Caco-2 (cell line): Measurements from ENCODE around the gene RIMS1. TPM values are rescaled to one million over a fixed set of nuclear protein-coding genes. Genes with fewer than 3 reads are reported as not detected.

ENCODE experiments used
- BruUV-seq: library from RNA; stranded (reverse); fragments of 400-500 nt; replicated peaks from 2 replicates; lab custom pipeline; 2021; lab: Mats Ljungman, UMichigan
- CTCF ChIA-PET: fragments of 300-600 bp; sonication (Branson Sonifier 250); formaldehyde crosslinking; loops from one replicate; lab custom pipeline; 2022; ENCODE audit warnings: antibody characterized with exemption; lab: Charles Lee
- POLR2A ChIA-PET: fragments of 300-600 bp; sonication (Branson Sonifier 250); formaldehyde crosslinking; loops from one replicate; lab custom pipeline; 2022; ENCODE audit warnings: antibody characterized with exemption; lab: Charles Lee
- DNase-seq, 2 experiments: peaks; one replicate each; pipeline versions ENCODE4 v3.0.0 to v3.0.0-alpha.2; 2020 to 2022
- H3K27me3 ChIP-seq: replicated peaks from 2 replicates; pipeline ENCODE4 v1.6.0; 2011; ENCODE audit warnings: low read length; ENCODE audit not compliant: control insufficient read depth, insufficient read depth
- H3K36me3 ChIP-seq: 2 replicates; pipeline ENCODE4 v1.5.1; 2011; ENCODE audit warnings: low read length; ENCODE audit not compliant: control insufficient read depth, insufficient read depth
- H3K4me1 ChIP-seq: fragments of 250-450 bp; sonication (Bioruptor Pico); 2 replicates; pipeline ENCODE4 v1.5.1; 2020; ENCODE audit warnings: mild to moderate bottlenecking
- H3K4me3 ChIP-seq: 2 replicates; pipeline ENCODE4 v1.5.1; 2011; ENCODE audit warnings: low read depth, mild to moderate bottlenecking, control low read depth, low read length
- H3K9me3 ChIP-seq: fragments of 250-450 bp; sonication (Bioruptor Pico); 2 replicates; pipeline ENCODE4 v1.5.1; 2020; ENCODE audit warnings: mild to moderate bottlenecking, moderate library complexity
- H3K27ac Mint-ChIP-seq: one replicate; pipeline ENCODE4 v1.8.0; 2022; ENCODE audit warnings: mixed read lengths; ENCODE audit not compliant: unreplicated experiment
- H3K27me3 Mint-ChIP-seq: one replicate; pipeline ENCODE4 v1.8.0; 2022; ENCODE audit warnings: mixed read lengths; ENCODE audit not compliant: insufficient read depth, unreplicated experiment
- H3K36me3 Mint-ChIP-seq: one replicate; pipeline ENCODE4 v1.8.0; 2022; ENCODE audit warnings: mild to moderate bottlenecking, mixed read lengths; ENCODE audit not compliant: insufficient read depth, unreplicated experiment
- H3K4me1 Mint-ChIP-seq: one replicate; pipeline ENCODE4 v1.8.0; 2022; ENCODE audit warnings: low read depth, mixed read lengths; ENCODE audit not compliant: unreplicated experiment
- H3K4me3 Mint-ChIP-seq: one replicate; pipeline ENCODE4 v1.8.0; 2022; ENCODE audit warnings: mild to moderate bottlenecking, moderate library complexity, mixed read lengths; ENCODE audit not compliant: unreplicated experiment
- H3K9me3 Mint-ChIP-seq: one replicate; pipeline ENCODE4 v1.8.0; 2022; ENCODE audit warnings: mixed read lengths; ENCODE audit not compliant: unreplicated experiment
- intact Hi-C: fragments of 100-400 bp; cut with micrococcal nuclease; formaldehyde crosslinking; loops from one replicate; pipeline ENCODE4 v1.10.0; 2022; ENCODE audit not compliant: unreplicated experiment
- total RNA-seq: library from RNA; stranded (reverse); gene quantifications from 2 replicates; pipeline ENCODE4 v1.2.3, GENCODE V29; 2022
- TF ChIP-seq, protein P1 (sequence below), 2 experiments: fragments of 200-600 bp in 1 of 2; IDR thresholded peaks; 1 replicate in 1 of 2; 2 replicates in 1 of 2; pipeline versions ENCODE4 v1.5.1 to v1.8.0; 2011 to 2022; ENCODE audit warnings: antibody characterized with exemption in 1 of 2, control low read depth in 1 of 2, inconsistent platforms in 1 of 2, low read depth in 1 of 2, low read length in 1 of 2, mild to moderate bottlenecking in 1 of 2, moderate library complexity in 1 of 2; ENCODE audit not compliant: insufficient read depth in 1 of 2, severe bottlenecking in 1 of 2, unreplicated experiment in 1 of 2

RIMS1 gene
- total RNA-seq, 1 experiment from 2014 or later = 3.4 TPM

DNA sequence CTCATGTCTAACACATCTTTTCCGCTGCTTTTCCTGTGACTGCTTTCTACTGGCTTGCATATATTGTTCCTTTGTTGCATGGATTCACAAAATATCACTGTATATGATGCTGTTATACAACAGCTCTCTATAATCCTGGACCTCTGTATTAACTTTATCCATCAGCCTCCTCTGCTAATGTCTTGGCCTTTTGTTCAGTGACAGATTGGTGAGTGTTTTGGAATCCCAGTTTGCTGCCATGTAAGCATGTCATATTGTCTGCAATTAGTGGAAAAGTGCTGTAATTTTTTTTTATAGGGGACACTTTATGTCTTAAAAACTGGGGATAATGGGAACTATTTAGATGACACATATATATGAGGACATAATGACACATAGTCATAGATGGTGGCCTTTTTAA lies 3.0 kb downstream of the RIMS1 start:
- H3K27me3 Mint-ChIP-seq = no peaks in the 10 kb centered on the region
- Histone ChIP-seq H3K9me3 (no peaks in the 10 kb centered on the region), H3K27me3 (no peaks in the 10 kb centered on the region), H3K4me3 (no peak overlapping the region), H3K4me1 (no peaks in the 10 kb centered on the region), H3K36me3 (no peaks in the 10 kb centered on the region)
- TF ChIP-seq, protein P1, sequence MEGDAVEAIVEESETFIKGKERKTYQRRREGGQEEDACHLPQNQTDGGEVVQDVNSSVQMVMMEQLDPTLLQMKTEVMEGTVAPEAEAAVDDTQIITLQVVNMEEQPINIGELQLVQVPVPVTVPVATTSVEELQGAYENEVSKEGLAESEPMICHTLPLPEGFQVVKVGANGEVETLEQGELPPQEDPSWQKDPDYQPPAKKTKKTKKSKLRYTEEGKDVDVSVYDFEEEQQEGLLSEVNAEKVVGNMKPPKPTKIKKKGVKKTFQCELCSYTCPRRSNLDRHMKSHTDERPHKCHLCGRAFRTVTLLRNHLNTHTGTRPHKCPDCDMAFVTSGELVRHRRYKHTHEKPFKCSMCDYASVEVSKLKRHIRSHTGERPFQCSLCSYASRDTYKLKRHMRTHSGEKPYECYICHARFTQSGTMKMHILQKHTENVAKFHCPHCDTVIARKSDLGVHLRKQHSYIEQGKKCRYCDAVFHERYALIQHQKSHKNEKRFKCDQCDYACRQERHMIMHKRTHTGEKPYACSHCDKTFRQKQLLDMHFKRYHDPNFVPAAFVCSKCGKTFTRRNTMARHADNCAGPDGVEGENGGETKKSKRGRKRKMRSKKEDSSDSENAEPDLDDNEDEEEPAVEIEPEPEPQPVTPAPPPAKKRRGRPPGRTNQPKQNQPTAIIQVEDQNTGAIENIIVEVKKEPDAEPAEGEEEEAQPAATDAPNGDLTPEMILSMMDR (IDR thresholded peaks at IDR 0.05; ENCODE audit: insufficient read depth in 1 of 2, low read depth in 1 of 2, low read length in 1 of 2, severe bottlenecking in 1 of 2, unreplicated experiment in 1 of 2) = no peak
- no peak for DNase-seq
- peaks cover 5% of the 10 kb centered on the region for H3K36me3 Mint-ChIP-seq
- H3K9me3 Mint-ChIP-seq = no peaks in the 10 kb centered on the region
- POLR2A ChIA-PET = no interaction called here
- intact Hi-C loops = no loop called here
- no TSS peak for BruUV-seq
- CTCF ChIA-PET = no interaction called here
- peaks cover 13% of the 10 kb centered on the region for H3K4me1 Mint-ChIP-seq
- H3K27ac Mint-ChIP-seq = no peak overlapping the region
- no peak overlapping the region for H3K4me3 Mint-ChIP-seq

DNA sequence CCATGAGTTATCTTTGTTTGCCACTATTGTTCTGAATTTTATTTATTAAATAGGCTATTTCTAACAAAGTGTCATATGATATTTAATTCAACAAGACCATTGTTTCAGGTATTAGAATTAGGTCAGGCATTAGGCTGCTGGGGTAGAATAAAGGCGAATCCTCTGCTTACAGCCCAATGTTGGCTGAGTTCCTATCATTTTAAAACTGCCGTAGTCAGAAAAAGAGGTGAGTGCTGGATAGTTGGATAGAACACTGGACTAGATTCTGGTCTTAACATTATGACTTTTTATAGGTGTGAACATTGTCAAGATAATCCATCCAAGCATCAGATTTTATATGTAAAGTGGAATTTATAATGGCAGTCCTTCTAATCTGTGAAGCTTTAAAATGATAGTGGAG lies 6.3 kb downstream of the RIMS1 start:
- Mint-ChIP-seq H3K27ac (no peak overlapping the region), H3K4me1 (peaks cover 13% of the 10 kb centered on the region), H3K27me3 (no peaks in the 10 kb centered on the region), H3K9me3 (no peaks in the 10 kb centered on the region), H3K4me3 (no peak overlapping the region), H3K36me3 (no peaks in the 10 kb centered on the region)
- POLR2A ChIA-PET = no interaction called here
- Histone ChIP-seq H3K4me1 (peaks cover 11% of the 10 kb centered on the region), H3K36me3 (no peaks in the 10 kb centered on the region), H3K27me3 (no peaks in the 10 kb centered on the region), H3K4me3 (no peak overlapping the region), H3K9me3 (no peaks in the 10 kb centered on the region)
- BruUV-seq = no TSS peak
- CTCF ChIA-PET = no interaction called here
- TF ChIP-seq, protein P1 (IDR thresholded peaks at IDR 0.05; ENCODE audit: insufficient read depth in 1 of 2, low read depth in 1 of 2, low read length in 1 of 2, severe bottlenecking in 1 of 2, unreplicated experiment in 1 of 2) = no peak
- intact Hi-C loops = no loop called here
- DNase-seq = no peak

DNA sequence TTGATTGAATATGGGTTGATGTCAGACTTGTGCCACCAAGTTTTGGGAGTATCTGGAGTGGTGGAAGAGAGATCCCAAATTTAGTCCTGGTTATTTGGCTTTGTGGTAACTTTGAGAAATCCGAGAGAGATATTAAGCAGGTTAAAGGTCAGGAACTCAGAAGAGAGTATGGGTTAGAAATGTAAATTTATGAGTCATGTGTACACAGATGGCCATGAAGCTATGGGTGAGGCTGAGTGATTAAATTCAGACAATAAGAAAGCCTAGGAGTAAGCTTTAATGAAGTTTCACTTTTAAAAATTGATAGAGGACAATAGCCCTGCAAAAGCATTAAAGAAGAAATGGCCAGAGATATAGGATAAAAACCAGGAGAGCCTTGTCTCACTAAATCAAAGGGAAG lies 14.3 kb downstream of the RIMS1 start:
- ChIA-PET POLR2A (no interaction called here), CTCF (no interaction called here)
- Histone ChIP-seq H3K36me3 (no peaks in the 10 kb centered on the region), H3K27me3 (no peaks in the 10 kb centered on the region), H3K9me3 (no peaks in the 10 kb centered on the region), H3K4me3 (no peak overlapping the region), H3K4me1 (peaks cover 56% of the 10 kb centered on the region)
- Mint-ChIP-seq H3K27me3 (no peaks in the 10 kb centered on the region), H3K4me1 (peaks cover 20% of the 10 kb centered on the region), H3K27ac (no peak overlapping the region), H3K4me3 (no peak overlapping the region), H3K36me3 (no peaks in the 10 kb centered on the region), H3K9me3 (no peaks in the 10 kb centered on the region)
- TF ChIP-seq, protein P1 (IDR thresholded peaks at IDR 0.05; ENCODE audit: insufficient read depth in 1 of 2, low read depth in 1 of 2, low read length in 1 of 2, severe bottlenecking in 1 of 2, unreplicated experiment in 1 of 2) = no peak
- no TSS peak for BruUV-seq
- intact Hi-C loops = no loop called here
- no peak for DNase-seq
